Amygdala (tissue), 56 donors: Measurements from ENCODE around the gene PRRT1B.

Experiments used
- DNase-seq, 56 donors: peaks; one replicate each; lab custom pipeline; 2025; lab: John Stamatoyannopoulos, UW

The PRRT1B gene

GRCh38 chr9:131521822-131522221 lies 23.5 kb upstream of the PRRT1B start:
- no peak for DNase-seq

- DNase-seq, result no peak
Observed at GRCh38 chr9:131522257-131523085, 22.9 kb upstream of the PRRT1B start.

GRCh38 chr9:131523086-131523388 lies 22.3 kb upstream of the PRRT1B start:
- DNase-seq, result no peak

- peak in 5 of 56 donors; percentile 15 to 36 (median 27) for DNase-seq
Observed at GRCh38 chr9:131523451-131524435, 21.6 kb upstream of the PRRT1B start.

GRCh38 chr9:131524665-131525315 lies 20.5 kb upstream of the PRRT1B start:
- no peak for DNase-seq

GRCh38 chr9:131525643-131526565 lies 19.4 kb upstream of the PRRT1B start:
- DNase-seq, result peak in 47 of 56 donors; percentile 6 to 84 (median 48)

- no peak for DNase-seq
Observed at GRCh38 chr9:131528186-131528585, 17.1 kb upstream of the PRRT1B start.

GRCh38 chr9:131528886-131529505 lies 16.3 kb upstream of the PRRT1B start:
- DNase-seq, result no peak

- no peak for DNase-seq
Observed at GRCh38 chr9:131529597-131530545, 15.5 kb upstream of the PRRT1B start.

- peak in 2 of 56 donors; percentile 8 to 20 for DNase-seq
Observed at GRCh38 chr9:131530546-131530919, 14.8 kb upstream of the PRRT1B start.

- DNase-seq, result peak in 50 of 56 donors; percentile 19 to 89 (median 69)
Observed at GRCh38 chr9:131530920-131531832, 14.1 kb upstream of the PRRT1B start, which contains the start of gene UCK1. Gene UCK1, minus strand, starts transcription at chr9:131531263. Its CDS starts 89 bp downstream, at chr9:131531174.

- DNase-seq, result no peak
Observed at GRCh38 chr9:131534721-131535237, 10.5 kb upstream of the PRRT1B start.

GRCh38 chr9:131537946-131538345 lies 7.4 kb upstream of the PRRT1B start:
- DNase-seq, result no peak

- DNase-seq, result no peak
Observed at GRCh38 chr9:131539223-131539923, 6.0 kb upstream of the PRRT1B start.

GRCh38 chr9:131543141-131543540 lies 2.2 kb upstream of the PRRT1B start:
- DNase-seq, result no peak

GRCh38 chr9:131545786-131546335 lies 538 bp downstream of the PRRT1B start:
- no peak for DNase-seq
